Naive B cell (primary cell): ENCODE data around the gene KCTD2. TPM values are rescaled to one million over a fixed set of nuclear protein-coding genes. Genes with fewer than 3 reads are reported as not detected.
"Not testable (repeated sequence)": the region's sequence is repeated elsewhere in the genome, so short reads cannot be mapped to it uniquely, and the experiment has no call there.

Experiments
- ATAC-seq, 2 donors: fragments of 150-1000 bp; cut with Tn5 transposase; 2 replicates each; pipeline ENCODE4 v1.10.0; 2021; ENCODE audit warnings: low read depth in 2 of 2, mild to moderate bottlenecking in 2 of 2, moderate library complexity in 2 of 2
- DNase-seq: peaks from one replicate; pipeline ENCODE4 v3.0.0; 2022
- H3K27ac Mint-ChIP-seq, 6 donors: one replicate each; pipeline ENCODE4 v1.8.0; 2020 to 2022; ENCODE audit warnings: mild to moderate bottlenecking in 6 of 6, mixed read lengths in 6 of 6, moderate library complexity in 5 of 6, inconsistent platforms in 2 of 6
- H3K27me3 Mint-ChIP-seq, 3 donors: one replicate each; pipeline ENCODE4 v1.8.0; 2021 to 2022; ENCODE audit warnings: mixed read lengths in 3 of 3, mild to moderate bottlenecking in 1 of 3
- H3K36me3 Mint-ChIP-seq, 2 donors: one replicate each; pipeline ENCODE4 v1.8.0; 2020 to 2022; ENCODE audit warnings: mixed read lengths in 2 of 2, inconsistent platforms in 1 of 2, mild to moderate bottlenecking in 1 of 2
- H3K4me1 Mint-ChIP-seq, 3 donors: one replicate each; pipeline ENCODE4 v1.8.0; 2020 to 2022; ENCODE audit warnings: mixed read lengths in 3 of 3, inconsistent platforms in 1 of 3, mild to moderate bottlenecking in 1 of 3, moderate library complexity in 1 of 3
- H3K4me3 Mint-ChIP-seq, 8 donors: one replicate each; pipeline ENCODE4 v1.8.0; 2020 to 2022; ENCODE audit warnings: mild to moderate bottlenecking in 8 of 8, mixed read lengths in 8 of 8, moderate library complexity in 8 of 8, inconsistent platforms in 2 of 8
- H3K9me3 Mint-ChIP-seq, 7 donors: one replicate each; pipeline ENCODE4 v1.8.0; 2020 to 2022; ENCODE audit warnings: mixed read lengths in 7 of 7, mild to moderate bottlenecking in 5 of 7, inconsistent platforms in 2 of 7, moderate library complexity in 1 of 7
- polyA plus RNA-seq, 6 donors: library from polyadenylated mRNA; unstranded; fragments of 300-500 nt; fragmentation: Illumina TruSeq; gene quantifications; one replicate each; pipeline ENCODE4 v1.2.3, GENCODE V29; 2021; ENCODE audit warnings: low read depth in 6 of 6

Gene KCTD2
- polyA plus RNA-seq, 6 donors from 2014 or later = 2.9 to 9.8 (median 4.8) TPM

DNA sequence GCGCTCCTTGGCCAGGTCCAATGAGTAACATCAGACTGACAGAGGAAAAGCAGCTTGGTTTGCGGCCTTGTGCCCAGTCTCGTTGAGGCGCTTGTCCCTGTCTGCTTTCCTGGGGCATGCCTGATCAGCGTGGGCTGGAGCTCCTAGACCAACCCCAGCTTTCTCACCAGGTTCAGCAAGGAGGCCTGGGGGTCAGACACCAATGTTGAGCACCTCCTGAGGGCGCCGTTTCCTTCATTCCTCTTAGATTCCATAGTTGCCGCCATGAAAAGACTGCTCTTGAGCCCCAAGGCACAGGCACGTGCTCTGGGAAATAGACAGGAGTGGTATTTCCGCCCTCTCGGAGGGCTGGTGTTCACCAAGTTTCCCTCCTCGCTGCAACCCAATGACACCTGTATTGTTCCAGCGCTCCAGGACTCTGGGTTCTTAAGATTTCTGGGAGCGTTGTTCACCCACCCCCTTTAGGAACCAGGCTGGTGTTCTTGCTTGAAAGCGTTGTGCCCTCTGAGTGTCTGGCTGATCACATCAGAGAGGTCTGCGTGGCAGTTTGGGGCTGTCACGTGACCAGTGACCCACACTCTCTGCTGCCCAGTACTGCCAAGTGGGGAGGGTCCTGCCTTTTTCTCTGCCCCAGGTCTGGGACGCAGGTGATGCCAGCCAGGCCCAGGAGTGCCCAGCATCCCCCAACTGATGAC lies 18.0 kb downstream of the KCTD2 start:
- DNase-seq (no peak), ATAC-seq (no peak)
- H3K9me3 Mint-ChIP-seq = no peaks in the 10 kb centered on the region
- H3K27ac Mint-ChIP-seq = peak overlapping the region in 1 of 6 donors; percentile 32
- H3K27me3 Mint-ChIP-seq = no peaks in the 10 kb centered on the region
- H3K4me3 Mint-ChIP-seq = no peak overlapping the region
- H3K4me1 Mint-ChIP-seq = peaks cover 0 to 1% (median 0%) of the 10 kb centered on the region in 3 donors
- peaks cover 13 to 17% of the 10 kb centered on the region in 2 donors for H3K36me3 Mint-ChIP-seq

DNA sequence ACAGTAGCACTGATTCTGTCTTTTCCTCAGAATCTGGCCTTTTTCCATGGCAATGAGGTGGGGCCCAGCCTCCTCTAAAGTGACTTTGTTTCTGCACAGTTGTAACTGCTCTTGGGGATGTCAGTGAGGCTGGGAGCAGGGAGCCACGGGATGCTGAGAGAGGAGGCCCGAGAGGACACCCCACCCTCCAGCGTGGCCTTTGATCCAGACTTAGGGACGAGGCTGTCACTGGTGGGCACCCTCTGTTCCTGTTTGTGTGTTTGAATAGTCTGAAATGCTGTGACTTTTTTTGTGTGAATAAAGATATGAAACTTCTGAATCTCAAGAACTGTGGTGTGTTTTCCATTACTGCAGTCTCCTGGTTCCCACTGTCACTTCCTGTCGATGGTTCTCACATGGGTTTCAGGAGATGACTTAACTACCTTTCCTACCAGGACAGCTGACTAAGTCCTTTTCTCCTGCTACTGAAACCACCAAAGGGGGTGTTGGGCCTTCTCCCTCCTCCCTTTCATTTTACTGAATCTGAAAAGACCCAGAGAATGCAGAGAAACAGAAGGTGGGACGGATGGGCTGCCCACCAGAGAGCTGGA lies 18.6 kb downstream of the KCTD2 start:
- no peaks in the 10 kb centered on the region for H3K9me3 Mint-ChIP-seq
- H3K36me3 Mint-ChIP-seq = peaks cover 13 to 17% of the 10 kb centered on the region in 2 donors
- H3K27me3 Mint-ChIP-seq = no peaks in the 10 kb centered on the region
- H3K27ac Mint-ChIP-seq = no peak overlapping the region
- DNase-seq = no peak
- no peak for ATAC-seq
- H3K4me1 Mint-ChIP-seq = no peaks in the 10 kb centered on the region
- H3K4me3 Mint-ChIP-seq = no peak overlapping the region

DNA sequence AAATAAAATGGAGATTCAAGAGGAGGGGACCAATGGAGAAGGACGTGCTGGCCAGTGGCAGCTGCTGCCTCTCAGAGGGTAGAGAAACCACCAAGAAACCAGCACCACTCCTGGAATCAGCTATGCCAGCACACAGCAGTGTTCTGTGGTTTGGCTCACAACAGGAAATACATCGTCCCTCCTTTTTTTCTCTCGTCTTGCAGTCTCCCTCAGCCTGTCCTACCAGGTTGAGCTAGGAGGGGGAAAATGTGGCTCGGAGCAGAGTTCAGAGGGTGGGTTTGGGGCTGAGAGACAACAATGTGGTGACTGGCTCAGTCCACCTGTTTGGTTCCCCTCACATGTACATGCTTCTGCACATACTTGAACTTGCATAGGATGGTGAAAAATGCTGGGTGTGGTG lies 20.8 kb downstream of the KCTD2 start:
- Mint-ChIP-seq H3K36me3 (peaks cover 8 to 9% of the 10 kb centered on the region in 2 donors), H3K4me1 (no peaks in the 10 kb centered on the region), H3K9me3 (no peaks in the 10 kb centered on the region), H3K27ac (peak overlapping the region in 1 of 6 donors; percentile 84), H3K27me3 (no peaks in the 10 kb centered on the region), H3K4me3 (peak overlapping the region in 1 of 8 donors; percentile 47)
- no peak for DNase-seq
- ATAC-seq = no peak

DNA sequence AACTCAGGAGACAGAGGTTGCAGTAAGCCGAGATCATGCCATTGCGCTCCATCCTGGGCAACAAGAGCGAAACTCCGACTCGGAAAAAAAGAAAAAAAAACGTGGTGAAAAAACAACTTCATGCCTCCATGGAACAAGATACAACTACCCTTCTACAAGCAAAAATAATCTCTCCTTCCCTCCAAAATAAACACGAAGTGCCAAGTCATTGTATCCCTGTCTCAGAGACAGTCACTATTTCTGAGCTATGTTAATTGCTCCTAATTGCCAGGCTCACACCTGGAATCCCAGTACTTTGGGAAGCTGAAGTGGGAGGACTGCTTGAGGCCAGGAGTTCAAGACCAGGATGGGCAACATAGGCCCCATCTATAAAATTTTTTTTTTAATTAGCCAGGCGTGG lies 21.7 kb downstream of the KCTD2 start:
- DNase-seq (no peak), ATAC-seq (no peak)
- Mint-ChIP-seq H3K36me3 (peaks cover 6 to 8% of the 10 kb centered on the region in 2 donors), H3K27ac (no peak overlapping the region), H3K9me3 (no peaks in the 10 kb centered on the region), H3K27me3 (no peaks in the 10 kb centered on the region), H3K4me3 (no peak overlapping the region), H3K4me1 (no peaks in the 10 kb centered on the region)

DNA sequence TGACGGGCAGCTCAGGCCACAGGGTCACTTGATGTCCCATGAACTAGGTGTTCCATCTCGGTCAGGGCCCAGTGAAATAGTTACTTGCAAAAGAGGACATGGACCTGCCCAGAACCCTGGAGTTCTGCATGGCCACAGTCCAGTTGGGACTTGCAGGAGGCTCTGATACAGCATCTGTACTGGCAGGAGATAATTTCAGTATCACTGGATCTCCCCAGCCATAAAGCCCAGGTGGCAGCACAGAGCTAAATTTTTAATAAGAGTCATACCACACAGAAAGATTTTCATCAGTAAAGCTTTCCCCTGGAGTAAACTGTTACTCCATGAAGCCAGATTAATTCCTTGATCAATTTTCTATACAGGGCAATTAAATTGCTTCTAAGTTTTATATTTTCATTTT lies 22.8 kb downstream of the KCTD2 start:
- Mint-ChIP-seq H3K4me1 (no peaks in the 10 kb centered on the region), H3K4me3 (no peak overlapping the region), H3K9me3 (no peaks in the 10 kb centered on the region), H3K27me3 (no peaks in the 10 kb centered on the region), H3K27ac (no peak overlapping the region), H3K36me3 (no peaks in the 10 kb centered on the region)
- no peak for ATAC-seq
- DNase-seq = no peak

DNA sequence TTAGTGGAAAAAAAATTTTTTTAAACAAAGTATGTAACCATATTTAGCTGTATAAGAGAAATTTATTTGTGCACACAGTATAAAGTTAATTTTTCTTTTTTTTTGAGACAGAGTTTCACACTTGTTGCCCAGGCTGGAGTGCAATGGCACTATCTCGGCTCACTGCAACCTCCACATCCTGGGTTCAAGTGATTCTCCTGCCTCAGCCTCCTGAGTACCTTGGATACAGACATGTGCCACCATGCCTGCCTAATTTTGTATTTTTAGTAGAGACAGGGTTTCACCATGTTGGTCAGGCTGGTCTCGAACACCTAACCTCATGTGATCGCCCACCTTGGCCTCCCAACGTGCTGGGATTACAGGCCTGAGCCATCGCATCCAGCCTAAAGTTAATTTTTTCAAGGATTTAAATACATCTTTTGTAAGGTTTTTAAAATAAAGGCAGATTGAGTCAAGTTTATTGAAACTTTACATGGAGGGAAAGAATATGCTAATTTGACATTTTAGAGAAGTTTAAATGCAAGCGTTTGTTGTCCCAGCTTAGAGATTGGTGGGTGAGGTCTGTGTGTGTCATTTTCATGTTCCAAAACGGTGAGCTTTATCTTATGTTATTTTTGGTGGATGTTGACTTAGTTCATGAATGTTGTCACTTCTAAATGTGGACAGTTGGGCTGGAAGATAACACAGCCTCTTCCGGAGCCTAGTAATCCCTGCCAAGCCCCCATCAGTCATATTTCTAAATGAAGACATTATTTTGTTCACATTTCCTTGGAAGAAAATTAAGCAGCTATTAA lies 24.6 kb downstream of the KCTD2 start:
- H3K36me3 Mint-ChIP-seq, DNase-seq, ATAC-seq, H3K4me1 Mint-ChIP-seq, H3K4me3 Mint-ChIP-seq, H3K27ac Mint-ChIP-seq, H3K9me3 Mint-ChIP-seq, H3K27me3 Mint-ChIP-seq: not testable (repeated sequence)

DNA sequence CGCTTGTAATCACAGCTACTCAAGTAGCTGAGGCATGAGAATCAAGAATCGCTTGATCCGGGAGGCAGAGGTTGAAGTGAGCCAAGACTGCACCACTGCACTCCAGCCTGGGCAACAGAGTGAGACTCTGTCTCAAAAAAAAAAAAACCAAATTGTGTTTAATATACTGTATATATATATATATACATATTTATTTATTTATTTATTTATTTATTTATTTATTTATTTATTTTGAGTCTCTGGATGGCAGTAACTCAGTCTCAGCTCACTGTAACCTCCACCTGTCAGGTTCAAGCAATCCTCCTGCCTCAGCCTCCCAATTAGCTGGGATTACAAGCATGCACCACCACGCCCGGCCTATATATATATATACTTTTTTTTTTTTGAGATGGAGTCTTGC lies 25.9 kb downstream of the KCTD2 start:
- not testable (repeated sequence) for H3K4me1 Mint-ChIP-seq, H3K27ac Mint-ChIP-seq, H3K36me3 Mint-ChIP-seq, ATAC-seq, DNase-seq, H3K4me3 Mint-ChIP-seq, H3K27me3 Mint-ChIP-seq, H3K9me3 Mint-ChIP-seq

DNA sequence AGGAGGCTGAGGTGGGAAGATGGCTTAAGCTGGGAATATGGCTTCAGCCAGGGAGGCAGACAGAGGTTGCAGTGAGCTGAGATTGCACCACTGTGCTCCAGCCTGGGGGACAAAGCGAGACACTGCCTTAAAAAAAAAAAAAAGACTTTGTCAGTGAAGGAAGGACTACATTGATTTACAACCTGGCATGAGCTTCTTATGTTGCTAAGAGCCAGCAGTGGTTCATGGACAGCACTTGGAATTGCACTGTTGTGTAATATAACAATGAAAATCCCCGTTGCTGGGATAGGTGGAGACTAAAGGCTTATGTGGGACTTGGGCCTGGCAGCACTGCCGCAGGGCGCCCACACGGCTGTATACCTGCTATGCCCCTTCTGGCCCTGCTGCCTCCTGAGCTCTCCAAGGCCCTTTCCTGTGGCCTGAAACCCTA lies 26.6 kb downstream of the KCTD2 start:
- ATAC-seq (no peak), DNase-seq (no peak)
- H3K4me1 Mint-ChIP-seq = peaks cover 6 to 13% (median 12%) of the 10 kb centered on the region in 3 donors
- H3K9me3 Mint-ChIP-seq = no peaks in the 10 kb centered on the region
- no peak overlapping the region for H3K27ac Mint-ChIP-seq
- no peak overlapping the region for H3K4me3 Mint-ChIP-seq
- no peaks in the 10 kb centered on the region for H3K36me3 Mint-ChIP-seq
- no peaks in the 10 kb centered on the region for H3K27me3 Mint-ChIP-seq

DNA sequence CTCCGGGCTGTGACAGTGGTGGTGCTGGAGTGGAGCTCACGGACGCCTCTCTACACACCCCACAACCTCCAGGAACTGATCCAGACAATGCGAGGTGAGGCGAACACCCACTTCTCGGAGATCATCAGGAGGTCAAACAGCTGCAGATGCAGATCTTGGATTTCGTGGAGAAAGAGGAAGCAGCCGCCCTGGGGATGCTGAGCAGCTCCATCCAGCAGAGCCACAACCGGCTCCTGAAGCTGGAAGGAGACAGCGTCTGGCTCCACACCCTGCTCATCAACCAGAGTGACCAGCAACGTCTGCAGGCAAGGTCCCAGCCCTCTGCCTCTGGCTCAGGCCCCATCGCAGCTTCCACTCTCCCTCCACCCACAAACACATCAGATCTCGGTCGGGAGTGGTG lies 27.5 kb downstream of the KCTD2 start:
- ATAC-seq = no peak
- H3K4me1 Mint-ChIP-seq = peaks cover 6 to 20% (median 18%) of the 10 kb centered on the region in 3 donors
- DNase-seq = no peak
- no peak overlapping the region for H3K27ac Mint-ChIP-seq
- H3K36me3 Mint-ChIP-seq = no peaks in the 10 kb centered on the region
- H3K4me3 Mint-ChIP-seq = no peak overlapping the region
- H3K9me3 Mint-ChIP-seq = no peaks in the 10 kb centered on the region
- no peaks in the 10 kb centered on the region for H3K27me3 Mint-ChIP-seq

DNA sequence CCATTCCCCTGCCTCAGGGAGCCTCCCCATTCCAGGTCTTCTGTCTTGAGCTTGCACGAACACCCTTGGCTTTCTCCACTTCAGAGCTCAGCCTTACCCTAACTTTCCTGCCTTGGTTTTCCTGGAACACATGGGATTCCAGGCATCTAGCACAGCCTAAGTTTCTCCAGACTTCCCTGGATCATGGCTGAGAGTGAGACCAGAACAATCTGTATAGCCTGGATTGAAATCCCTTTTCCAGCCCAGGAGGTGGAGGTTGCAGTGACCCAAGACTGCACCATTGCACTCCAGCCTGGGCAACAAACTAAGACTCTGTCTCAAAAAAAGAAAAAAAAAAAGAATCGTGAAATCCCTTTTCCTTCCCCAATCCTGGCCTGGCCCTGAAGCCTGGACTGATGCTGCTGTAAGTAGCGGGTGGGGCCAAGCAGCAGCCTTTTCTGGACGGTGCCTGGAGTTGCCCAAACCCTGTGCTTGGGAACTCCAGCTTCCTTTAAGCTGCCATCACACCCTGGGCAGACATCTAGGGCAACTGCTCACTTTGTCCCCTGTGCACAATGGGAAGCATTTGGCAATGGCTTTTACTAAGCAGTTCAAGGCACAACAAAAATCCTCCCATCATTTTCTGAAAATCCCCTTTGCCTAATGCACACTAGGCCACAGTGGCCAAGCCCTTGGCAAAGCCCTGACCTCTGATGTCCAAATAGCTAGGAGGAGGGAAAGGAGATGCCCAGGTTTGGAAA lies 28.7 kb downstream of the KCTD2 start:
- Mint-ChIP-seq H3K36me3 (no peaks in the 10 kb centered on the region), H3K4me3 (peak overlapping the region in 3 of 8 donors; percentile 9 to 37 (median 35)), H3K27me3 (no peaks in the 10 kb centered on the region), H3K27ac (peak overlapping the region in 2 of 6 donors; percentile 74 to 83), H3K9me3 (no peaks in the 10 kb centered on the region), H3K4me1 (peaks cover 6 to 23% (median 18%) of the 10 kb centered on the region in 3 donors)
- DNase-seq (no peak), ATAC-seq (no peak)

DNA sequence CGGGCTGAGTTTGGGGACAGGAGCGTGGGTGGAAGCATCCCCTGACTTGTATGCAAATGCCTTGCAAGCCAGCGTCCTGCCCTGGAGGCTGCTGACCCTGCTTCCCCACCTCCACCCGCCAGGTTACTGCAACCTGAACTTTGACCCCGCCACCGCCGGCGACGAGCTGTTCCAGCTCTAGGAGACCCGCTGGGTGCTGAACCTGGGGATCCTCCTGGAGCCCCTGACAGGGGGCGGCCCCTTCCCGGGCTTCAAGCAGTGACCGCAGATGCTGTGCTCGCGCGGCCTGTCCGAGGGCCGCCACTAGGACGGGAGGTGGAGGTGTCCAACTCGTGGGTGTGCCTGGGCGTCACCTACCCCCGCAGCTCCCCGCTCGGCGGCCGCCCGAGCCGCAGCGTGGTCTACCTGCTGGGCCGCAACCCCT lies 30.1 kb downstream of the KCTD2 start:
- H3K27me3 Mint-ChIP-seq = peaks cover 0 to 8% (median 6%) of the 10 kb centered on the region in 3 donors
- DNase-seq (no peak), ATAC-seq (no peak)
- H3K4me3 Mint-ChIP-seq = peak overlapping the region; percentile 80 to 89 (median 85)
- peak overlapping the region in 1 of 6 donors; percentile 84 for H3K27ac Mint-ChIP-seq
- peaks cover 6 to 23% (median 18%) of the 10 kb centered on the region in 3 donors for H3K4me1 Mint-ChIP-seq
- H3K36me3 Mint-ChIP-seq = no peaks in the 10 kb centered on the region
- H3K9me3 Mint-ChIP-seq = no peaks in the 10 kb centered on the region

DNA sequence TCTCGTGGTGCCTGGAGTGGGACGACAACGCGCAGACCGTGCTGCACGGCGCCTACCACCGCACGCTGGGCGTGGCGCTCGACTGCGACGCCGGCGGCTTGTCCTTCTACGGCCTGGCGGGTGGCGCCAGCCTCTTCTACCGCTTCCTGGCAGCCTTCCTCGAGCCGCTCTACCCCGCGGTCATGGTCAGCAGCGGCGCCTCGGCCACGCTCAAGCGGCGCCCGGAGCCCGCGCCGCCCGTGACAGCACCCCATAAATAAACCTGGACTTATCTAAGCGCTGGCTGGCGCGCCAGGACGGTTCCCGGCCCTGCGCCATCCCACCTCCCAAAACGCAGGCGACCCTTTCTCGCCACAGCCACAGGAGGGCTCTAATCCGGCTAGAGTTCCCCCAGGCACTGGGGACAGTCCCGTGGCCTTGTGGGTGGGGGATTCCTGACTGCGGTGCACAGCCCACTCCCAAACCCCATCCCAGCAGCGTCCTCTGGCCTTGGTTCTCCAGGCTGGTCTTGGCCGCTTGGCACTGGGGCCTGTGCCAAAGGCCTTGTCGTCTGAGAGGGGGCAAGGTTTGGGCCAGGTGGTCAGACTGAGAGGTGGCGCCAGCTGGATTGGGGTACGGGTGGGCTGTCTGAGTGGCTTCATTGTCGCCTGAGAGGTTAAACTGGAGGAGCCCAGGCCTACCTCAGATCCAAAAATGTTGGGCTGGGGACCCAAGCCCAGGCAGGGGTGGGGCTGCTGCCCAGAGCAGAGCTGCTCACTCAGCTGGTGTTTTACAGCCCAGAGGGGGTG lies 30.7 kb downstream of the KCTD2 start:
- H3K4me3 Mint-ChIP-seq = peak overlapping the region; percentile 80 to 89 (median 84)
- H3K9me3 Mint-ChIP-seq = no peaks in the 10 kb centered on the region
- peak; percentile 81 to 85 for ATAC-seq
- peaks cover 0 to 14% (median 12%) of the 10 kb centered on the region in 3 donors for H3K27me3 Mint-ChIP-seq
- H3K4me1 Mint-ChIP-seq = peaks cover 6 to 23% (median 18%) of the 10 kb centered on the region in 3 donors
- H3K36me3 Mint-ChIP-seq = no peaks in the 10 kb centered on the region
- DNase-seq = peak; percentile 36
- H3K27ac Mint-ChIP-seq = peak overlapping the region in 4 of 6 donors; percentile 9 to 86 (median 82)
